NCI-H345 treated with DMSO at 0.1 percent for 48 hours (cell line): ENCODE results near the gene TRIO.
"Not testable (repeated sequence)": the region's sequence is repeated elsewhere in the genome, so short reads cannot be mapped to it uniquely, and the experiment has no call there.

Experiments used
- DNase-seq: peaks from one replicate; lab custom pipeline; 2025; ENCODE audit not compliant: unreplicated experiment; lab: John Stamatoyannopoulos, UW

The TRIO gene

DNA sequence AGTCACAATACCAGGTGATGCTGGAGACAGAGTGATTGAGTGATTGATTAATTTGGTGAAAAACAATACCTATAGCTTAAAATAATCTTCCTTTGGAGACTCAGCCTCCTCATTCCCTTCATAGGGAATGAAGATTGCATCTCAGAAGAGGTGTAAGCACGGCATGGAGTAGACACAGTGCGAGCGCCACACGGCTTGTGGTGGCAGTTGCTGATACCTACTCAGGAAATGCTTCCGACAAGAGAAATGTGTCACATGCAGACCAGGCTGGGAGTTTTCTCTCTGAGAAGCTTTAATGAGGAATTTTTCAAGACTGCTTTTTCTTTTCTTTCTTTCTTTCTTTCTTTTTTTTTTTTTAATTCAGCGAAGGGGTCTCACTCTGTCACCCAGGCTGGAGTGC is 226.6 kb downstream of the TRIO start:
- no peak for DNase-seq

DNA sequence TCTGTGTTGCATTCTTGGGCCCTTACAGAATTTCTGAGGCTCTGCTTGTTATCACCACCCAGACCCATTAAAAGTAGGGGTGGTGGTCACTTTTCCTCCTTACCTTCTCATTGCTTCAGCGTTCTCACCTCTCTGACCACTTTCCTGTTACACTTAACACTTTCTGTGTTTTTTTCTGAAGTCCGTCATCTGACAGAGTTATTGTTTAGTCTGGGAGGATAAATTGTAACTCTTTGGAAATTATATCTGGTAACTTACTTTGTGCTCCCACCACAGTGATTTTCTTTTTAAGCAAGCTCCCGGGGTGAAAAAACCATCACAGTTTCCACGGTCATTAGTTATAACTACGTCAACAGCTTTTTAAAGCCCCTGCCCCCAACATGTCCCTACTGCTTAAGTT is 227.2 kb downstream of the TRIO start:
- DNase-seq: no peak

DNA sequence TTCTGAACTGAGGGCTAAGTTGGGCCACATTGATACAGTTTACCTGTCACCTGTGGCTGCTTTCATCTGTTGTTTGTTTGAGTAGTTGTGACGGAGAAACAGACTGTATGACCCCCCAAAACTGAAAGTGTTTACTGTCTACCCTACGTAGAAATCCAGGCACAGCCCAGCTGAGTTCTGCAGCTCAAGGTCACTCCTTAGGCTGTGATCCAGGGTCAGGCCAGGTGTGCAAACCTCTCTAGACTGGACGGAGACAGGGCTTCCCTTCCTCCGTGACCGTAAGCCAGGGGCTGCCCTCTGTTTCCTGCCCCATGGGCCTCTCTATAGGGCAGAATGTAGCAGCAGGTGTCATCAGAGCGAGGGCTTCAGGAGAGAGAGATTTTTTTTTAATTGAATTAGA is 230.5 kb downstream of the TRIO start:
- no peak for DNase-seq

DNA sequence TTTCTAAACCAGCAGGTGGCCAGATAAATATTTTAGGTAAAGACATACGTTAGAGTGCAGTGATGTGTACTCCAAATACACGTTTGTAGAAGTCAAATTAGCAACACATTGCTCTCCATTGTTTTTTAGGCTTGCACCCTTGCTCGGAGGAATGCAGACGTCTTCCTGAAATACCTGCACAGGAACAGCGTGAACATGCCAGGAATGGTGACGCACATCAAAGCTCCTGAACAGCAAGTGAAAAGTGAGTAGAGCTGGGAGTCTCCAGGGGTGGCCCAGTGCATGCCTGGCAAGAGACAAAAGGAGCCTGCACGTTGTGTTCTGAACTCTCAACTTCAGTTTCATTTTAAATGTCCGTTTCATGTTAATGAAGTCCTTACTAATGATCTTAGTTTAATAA is 231.0 kb downstream of the TRIO start:
- DNase-seq: no peak

DNA sequence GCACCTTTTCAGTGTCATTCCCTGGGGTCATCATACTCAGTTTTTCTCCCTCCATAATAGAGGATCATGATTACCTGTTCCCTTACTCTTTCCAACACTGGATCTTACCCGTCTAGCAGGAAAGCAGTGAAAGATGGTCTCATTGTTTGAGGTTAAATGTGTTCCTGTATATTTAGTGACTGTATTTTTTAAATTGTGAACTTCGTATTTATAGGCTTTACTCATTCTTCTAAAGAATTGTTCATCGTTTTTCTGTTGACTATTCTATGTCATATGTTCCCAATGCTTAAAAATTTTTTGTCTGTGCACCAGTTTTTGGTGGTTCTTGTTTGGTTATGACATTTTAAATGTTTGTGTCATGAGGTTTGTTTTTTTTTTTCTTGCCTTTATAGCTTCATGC is 233.6 kb downstream of the TRIO start:
- no peak for DNase-seq

DNA sequence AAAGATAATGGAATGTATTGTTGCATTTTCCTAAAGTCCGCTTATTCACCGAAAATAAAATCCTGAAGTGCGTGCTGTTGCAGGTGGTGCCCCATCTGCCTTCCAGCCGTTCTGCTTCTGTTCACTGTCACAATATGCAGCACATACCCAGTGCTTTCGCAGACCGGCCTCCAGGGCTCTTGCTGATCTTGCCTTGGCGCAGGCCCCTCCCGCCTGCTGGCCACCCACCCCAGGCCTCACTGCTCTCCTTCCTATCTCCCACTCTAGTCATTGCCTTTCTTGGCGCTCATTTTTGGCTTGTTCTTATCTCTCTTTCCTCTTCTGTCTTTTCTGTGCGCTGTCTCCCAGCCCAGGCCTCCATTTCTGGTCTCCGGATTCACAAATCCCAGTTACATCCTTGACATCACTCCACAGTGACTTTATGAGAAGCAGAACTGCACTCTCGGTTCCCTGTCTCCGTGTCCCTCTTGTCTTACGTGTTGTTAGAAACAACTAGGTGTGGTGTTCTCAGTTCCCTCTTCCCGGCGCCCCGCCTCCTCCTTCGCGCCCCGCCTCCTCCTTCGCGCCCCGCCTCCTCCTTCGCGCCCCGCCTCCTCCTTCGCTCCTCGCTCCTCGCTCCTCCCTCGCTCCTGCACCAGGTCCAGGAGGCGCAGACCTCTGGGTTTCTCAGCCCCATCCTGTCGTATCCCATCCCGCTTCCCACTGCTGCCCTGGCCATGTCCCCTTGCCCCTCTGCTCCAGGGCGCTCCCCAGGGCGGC is 236.8 kb downstream of the TRIO start:
- DNase-seq: no peak

DNA sequence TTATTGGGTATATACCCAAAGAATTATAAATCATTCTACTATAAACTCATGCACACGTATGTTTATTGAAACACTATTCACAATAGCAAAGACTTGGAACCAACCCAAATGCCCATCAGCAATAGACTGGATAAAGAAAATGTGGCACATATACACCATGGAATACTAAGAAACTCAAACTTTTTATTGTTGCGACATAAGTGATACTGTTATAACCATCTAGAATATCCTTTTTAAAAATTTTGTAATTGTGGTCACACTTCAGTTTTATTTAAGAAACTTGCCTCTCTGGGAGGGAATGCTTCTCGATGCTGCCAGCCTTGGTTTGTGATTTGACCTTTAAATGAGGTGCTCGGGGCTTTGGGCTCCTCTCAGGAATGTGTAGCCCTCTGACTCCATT is 237.6 kb downstream of the TRIO start:
- no peak for DNase-seq

DNA sequence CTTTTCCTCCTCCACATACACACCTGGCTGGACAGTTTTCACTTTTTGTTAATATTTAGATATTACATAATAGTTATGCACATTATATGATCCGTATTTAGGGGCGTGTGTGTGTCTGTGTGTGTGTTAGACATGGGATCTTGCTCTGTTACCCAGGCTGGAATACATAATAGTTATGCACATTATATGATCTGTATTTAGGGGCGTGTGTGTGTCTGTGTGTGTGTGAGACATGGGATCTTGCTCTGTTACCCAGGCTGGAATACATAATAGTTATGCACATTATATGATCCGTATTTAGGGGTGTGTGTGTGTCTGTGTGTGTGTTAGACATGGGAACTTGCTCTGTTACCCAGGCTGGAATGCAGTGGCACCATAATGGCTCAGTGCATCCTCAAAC is 239.5 kb downstream of the TRIO start:
- DNase-seq: no peak

DNA sequence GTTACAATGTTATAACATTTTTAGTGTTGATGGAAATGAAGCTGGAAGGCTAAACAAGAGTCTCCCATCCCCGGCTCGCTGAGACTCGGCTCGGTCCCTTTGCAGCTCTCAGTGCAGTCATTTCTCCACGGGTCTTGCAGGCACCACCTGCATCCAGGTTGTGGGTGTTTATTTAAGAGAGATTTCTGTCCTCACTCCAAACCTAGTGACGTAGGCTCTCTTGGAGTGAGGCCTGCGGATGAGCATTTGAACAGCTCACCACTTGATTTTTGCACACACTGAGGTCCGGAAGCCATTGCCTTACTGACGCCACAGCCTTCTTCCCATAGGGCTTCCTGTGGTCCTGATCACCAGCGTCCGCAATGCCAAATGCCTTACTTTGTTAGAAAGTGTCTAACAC is 240.8 kb downstream of the TRIO start:
- no peak for DNase-seq

DNA sequence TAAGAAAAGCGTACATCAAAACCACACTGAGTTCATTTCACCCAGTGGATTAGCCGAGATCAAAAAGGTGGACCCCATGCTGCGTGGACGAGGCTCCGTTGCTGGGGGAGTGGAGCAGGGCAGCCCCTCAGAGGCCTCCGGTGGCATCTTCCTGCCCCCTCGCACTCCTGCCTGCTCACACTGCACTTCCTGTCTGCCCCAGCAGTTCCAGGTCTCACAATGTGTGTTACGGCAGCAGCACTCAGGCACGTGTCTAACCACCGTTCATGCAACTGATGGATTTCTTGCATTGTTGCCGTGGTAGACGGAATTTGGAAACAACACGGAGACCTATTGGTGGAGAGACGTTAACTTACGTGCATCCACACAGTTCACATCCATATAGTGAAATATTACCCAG is 241.9 kb downstream of the TRIO start:
- no peak for DNase-seq

DNA sequence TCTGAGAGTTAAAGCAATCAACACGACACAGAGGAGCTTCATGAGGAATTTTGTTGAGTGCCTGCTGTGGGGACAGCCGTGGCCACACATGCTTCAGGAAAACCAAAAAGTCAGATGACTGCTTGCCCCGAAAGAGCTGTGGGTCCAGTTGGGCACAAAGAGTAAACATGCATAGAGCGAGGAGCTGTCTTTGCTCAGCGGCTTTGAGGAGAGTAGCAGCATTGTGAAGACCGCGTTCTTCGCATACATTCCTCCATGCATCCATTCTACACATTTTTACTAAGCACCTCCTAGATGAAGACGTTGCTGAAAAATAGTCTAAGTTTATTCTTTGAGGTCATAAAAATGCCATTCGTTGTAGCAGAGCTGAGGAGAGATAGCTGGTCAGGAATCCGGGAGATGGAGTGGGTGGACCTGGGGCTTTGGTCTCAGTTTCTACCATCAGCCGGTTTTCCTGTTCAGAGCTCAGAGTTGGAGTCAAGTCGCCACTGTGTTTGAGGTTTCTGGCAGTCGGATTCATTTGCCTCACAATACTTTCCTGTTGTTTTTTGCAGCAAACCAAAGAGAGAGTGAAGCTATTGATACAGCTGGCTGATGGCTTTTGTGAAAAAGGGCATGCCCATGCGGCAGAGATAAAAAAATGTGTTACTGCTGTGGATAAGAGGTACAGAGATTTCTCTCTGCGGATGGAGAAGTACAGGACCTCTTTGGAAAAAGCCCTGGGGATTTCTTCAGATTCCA is 243.9 kb downstream of the TRIO start:
- DNase-seq: no peak

DNA sequence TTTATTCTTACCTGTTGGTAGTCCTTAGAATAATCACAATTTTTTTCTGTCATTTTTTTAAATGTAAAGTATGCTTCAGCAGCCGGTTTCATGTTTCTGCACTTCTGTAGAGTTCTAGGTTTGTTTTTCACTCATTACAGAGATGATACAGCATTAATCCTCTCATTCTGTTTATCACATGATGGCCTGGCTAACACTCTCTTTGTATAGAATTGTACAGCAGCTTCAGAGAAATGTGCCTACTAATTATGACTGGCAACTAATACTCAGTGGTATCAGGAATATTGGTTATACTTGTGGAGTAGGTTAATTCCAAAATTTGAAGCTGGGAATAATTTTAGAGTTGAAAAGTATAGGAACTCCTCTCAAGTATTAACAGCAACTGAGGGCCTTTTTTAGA is 245.6 kb downstream of the TRIO start:
- DNase-seq: no peak

DNA sequence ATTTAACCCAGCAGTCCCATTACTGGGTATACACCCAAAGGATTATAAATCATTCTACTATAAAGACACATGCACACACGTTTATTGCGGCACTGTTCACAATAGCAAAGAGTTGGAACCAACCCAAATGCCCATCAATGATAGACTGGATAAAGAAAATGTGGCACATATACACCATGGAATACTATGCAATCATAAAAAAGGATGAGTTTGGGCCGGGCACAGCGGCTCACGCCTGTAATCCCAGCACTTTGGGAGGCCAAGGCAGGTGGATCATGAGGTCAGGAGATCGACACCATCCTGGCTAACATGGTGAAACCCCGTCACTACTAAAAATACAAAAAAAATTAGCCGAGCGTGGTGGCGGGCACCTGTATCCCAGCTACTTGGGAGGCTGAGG is 249.4 kb downstream of the TRIO start:
- DNase-seq: not testable (repeated sequence)

DNA sequence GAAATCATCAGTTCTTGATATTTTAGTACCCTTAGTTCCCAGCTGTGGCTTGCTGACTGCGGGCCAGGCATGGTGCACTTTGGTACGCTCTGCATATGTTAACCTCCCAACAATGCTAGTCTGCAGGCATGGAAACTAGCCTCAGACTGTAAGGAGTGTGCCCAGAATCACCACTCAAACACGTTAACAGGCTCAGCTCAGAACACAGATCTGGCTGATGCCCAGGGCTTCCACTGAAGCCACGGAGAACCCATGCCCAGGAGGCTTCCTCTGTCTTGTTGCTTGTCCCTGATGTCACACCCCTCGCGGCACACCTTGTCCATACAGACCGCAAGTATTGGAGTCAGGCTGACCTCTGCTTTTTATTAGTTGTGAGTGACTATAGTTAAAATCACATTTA is 251.2 kb downstream of the TRIO start:
- no peak for DNase-seq

DNA sequence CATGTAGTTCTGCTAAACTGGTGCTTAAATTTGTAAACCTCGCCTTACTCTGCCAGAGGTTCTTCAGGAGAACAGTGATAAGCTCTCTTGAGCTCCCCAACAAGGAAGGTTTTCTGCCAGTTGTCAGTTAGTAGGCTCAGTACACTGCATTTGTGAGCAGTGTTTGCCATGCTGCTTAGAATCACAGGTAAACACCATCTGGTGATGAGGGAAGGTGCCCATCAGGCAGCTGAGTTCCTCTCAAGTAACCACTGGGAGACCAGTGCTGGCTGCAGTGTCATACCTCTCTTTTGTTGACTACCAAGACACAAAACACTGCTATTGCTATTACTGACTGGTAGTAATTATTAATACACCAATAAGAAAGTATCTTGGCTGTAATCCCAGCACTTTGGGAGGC is 252.3 kb downstream of the TRIO start:
- no peak for DNase-seq

DNA sequence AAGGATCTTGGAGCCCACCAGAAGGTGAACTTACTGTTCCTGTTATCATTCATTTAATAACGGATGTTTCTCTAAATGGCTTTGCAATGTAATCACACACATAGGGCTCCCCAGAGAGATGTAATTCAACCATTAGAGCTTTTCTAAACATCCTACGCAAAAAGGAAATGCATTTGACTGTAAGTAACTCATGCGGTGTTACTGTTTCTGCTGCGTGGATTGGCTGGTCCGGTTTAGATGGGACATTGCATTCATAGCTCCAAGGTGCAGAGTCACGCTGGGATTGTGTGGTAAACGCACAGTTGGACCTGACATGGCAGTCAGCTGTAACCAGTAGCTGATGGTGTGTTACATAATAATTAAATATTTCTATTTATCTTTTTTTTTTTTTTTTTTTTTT is 252.9 kb downstream of the TRIO start:
- DNase-seq: no peak

DNA sequence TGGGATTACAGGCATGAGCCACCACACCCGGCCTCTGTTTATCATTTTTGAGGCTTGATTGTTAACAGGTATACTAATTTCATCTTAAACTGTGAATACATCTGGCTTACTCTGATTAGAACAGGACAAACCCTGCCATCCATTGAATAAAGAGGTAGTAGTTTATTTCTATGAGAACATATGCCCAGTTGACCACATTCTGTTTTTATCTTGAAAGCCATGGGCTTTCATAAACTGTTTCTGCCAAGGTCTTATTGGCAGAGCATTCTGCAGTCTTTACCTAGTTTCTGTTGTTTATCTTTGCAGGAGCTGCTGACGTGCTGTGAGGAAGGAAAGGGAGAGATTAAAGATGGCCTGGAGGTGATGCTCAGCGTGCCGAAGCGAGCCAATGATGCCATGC is 253.6 kb downstream of the TRIO start:
- DNase-seq: no peak

DNA sequence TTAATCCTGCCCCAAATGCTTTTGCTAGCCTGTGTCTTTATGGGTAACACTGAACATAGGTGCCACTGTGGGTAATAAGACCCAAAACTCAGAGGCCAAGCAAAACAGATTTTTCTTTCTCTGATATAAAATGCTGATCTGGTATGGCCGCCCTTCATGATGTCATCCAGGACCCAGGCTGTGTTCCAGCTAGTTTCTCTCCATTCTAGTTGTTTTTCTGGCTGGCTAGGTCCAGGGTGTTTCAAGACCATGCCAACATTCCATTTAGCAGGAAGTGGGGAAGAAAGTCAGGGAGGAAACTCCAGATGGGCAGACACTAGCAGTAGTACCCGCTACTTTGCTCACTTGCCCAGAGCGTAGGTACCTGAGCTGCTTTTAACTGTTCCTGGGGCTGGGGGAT is 254.6 kb downstream of the TRIO start:
- no peak for DNase-seq

DNA sequence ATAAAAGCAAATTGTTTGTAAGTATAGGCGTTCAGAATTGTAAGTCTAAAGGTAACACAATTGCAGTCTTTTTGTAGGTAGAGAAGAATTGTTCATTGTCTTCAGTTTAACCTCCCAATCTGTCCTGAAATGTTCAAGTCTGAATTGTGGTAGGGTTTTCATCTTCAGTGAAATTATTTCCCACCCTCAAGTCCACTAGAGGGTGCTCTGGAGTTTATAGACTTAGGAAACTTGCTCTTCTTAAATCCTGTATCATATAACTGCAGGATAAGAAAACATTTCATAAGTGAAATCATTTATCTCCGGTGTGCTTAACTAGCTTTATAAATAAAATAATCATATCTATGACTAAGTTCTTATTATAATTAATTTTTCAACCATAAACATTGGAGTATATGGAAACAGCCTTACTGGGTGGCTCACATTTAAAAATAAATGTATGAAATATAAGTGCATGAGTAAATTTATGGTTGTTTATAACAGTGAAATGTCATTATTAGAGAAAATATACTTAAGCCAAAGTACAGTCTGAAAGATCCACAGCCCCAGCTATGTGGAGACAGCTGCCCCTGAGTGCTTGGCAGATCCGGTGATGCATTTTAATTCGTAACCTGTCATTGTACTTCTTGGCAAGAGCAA is 256.0 kb downstream of the TRIO start:
- DNase-seq: peak; percentile 18

DNA sequence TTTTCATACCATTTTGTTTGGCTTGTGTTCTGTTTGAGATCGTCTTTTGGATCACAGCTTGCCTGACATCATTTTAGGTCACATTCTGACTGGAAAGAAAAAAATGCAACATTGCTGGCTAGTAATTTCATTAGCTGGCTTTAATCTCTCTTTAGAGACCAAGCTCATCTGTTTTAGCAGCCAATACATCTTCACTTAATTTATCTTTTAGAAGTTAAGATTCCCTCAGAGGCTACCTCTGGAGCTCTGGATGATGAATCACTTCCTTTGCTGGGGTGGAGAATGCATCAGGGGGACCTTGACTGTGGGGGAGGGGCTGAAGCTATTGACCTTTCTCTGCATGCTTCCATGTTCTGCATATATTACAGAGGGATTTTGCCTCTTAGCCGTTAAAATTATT is 256.9 kb downstream of the TRIO start:
- DNase-seq: no peak

DNA sequence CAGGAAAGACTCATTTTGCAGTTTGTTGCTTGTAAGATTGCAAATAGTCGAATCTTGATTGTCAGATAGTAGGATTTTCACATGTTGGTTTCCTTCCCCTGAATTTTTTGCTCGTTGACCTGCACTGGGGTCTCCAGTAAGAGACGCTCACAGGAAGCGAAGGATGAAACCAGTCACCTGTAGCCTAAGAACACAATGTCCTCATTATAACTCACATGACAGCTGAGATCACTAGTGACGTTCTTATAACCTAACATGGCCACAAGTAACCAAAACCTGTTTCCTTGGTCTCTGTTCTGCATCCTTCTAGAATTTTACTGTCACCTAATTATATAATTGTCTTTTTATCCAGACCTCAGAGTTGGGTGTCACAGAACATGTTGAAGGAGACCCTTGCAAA is 257.5 kb downstream of the TRIO start:
- DNase-seq: no peak

DNA sequence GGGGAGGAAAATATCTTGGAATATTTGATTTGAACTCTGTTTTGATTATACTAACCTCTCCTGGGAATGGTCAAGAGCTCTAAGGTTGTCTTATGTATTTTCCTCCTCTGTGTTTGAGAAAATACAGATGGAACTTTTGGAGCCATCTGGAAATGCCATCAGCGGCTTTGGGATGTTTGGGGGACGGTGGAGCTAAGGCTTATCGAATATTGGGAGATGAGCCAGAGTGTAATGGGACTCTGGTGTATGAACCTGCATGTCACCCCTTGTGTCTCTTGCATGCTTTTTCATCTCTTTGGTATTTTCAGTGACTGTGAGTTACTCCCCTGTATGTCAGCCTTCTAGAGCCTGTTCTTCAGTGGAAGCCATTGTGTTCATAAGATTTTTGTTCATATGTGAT is 258.5 kb downstream of the TRIO start:
- no peak for DNase-seq
